Chondrocyte (in vitro differentiated cells): ENCODE results near the gene MMD. TPM values are rescaled to one million over a fixed set of nuclear protein-coding genes. Genes with fewer than 3 reads are reported as not detected.

ENCODE experiments used
- DNase-seq: peaks from one replicate; pipeline ENCODE4 v3.0.0; 2021; ENCODE audit warnings: mixed read lengths, low spot score
- H3K27ac Mint-ChIP-seq: one replicate; pipeline ENCODE4 v1.8.0; 2021; ENCODE audit warnings: mild to moderate bottlenecking, moderate library complexity, mixed read lengths; ENCODE audit not compliant: unreplicated experiment
- H3K27me3 Mint-ChIP-seq: 2 replicates; pipeline ENCODE4 v1.8.0; 2021; ENCODE audit warnings: low read depth, mixed read lengths
- H3K36me3 Mint-ChIP-seq: 2 replicates; pipeline ENCODE4 v1.8.0; 2021; ENCODE audit warnings: low read depth, mixed read lengths
- H3K4me1 Mint-ChIP-seq: 2 replicates; pipeline ENCODE4 v1.8.0; 2021; ENCODE audit warnings: low read depth, mild to moderate bottlenecking, mixed read lengths
- H3K4me3 Mint-ChIP-seq: one replicate; pipeline ENCODE4 v1.8.0; 2021; ENCODE audit warnings: mild to moderate bottlenecking, moderate library complexity, mixed read lengths; ENCODE audit not compliant: unreplicated experiment
- H3K9me3 Mint-ChIP-seq: 2 replicates; pipeline ENCODE4 v1.8.0; 2021; ENCODE audit warnings: low read depth, mixed read lengths
- total RNA-seq: library from RNA; stranded (reverse); gene quantifications from 3 replicates; pipeline ENCODE4 v1.2.1, GENCODE V29; 2021
- TF ChIP-seq, protein P1 (sequence below): fragments of 200-600 bp; sonication (generic); IDR thresholded peaks from 2 replicates; pipeline ENCODE4 v1.5.0; 2021; ENCODE audit warnings: antibody characterized with exemption, mild to moderate bottlenecking, moderate library complexity

The MMD gene
- total RNA-seq, 1 donor from 2014 or later: 8.2 TPM

DNA sequence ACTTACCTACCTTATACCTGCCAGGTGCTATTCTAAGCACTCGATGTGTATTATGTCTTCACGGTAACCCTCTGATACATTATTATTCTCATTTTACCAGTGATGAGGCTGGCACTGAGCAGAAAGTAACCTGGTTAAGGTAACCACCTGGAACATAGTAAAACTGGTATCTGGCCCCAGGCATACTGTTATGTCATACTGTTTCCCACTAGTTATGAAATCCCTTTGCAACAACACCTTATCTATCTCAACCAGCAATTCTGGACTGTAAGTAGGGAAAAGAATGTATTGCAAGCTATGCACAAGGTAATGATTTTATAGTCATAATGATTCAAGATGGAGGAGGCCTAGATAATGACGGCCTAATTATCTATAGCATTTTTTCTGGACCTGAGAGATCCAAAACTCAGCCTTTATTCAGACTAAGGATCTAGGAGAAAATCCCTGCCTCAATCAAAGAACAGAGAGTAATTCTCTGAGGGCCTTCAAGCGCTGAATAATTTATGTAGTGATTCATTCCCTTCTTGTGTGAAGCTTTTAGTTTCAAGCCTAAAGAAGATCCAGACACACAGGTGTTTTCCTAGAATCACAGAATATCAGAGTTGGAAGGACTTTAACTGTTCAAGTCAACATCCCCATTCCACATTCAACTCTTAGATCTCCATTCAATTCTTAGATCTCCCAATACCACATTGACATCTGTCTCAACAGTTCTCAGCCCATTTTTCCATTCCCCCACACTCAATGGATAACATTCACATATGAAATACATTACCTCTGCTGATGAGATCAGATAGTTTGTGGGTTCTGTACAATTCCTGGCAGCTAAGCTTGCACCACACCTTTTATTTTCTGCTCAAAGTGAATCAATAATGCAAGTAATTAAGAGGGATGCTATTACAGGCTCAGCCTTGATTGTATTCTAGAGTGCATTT lies 14.9 kb upstream of the MMD start:
- no peaks in the 10 kb centered on the region for H3K36me3 Mint-ChIP-seq
- TF ChIP-seq, protein P1, sequence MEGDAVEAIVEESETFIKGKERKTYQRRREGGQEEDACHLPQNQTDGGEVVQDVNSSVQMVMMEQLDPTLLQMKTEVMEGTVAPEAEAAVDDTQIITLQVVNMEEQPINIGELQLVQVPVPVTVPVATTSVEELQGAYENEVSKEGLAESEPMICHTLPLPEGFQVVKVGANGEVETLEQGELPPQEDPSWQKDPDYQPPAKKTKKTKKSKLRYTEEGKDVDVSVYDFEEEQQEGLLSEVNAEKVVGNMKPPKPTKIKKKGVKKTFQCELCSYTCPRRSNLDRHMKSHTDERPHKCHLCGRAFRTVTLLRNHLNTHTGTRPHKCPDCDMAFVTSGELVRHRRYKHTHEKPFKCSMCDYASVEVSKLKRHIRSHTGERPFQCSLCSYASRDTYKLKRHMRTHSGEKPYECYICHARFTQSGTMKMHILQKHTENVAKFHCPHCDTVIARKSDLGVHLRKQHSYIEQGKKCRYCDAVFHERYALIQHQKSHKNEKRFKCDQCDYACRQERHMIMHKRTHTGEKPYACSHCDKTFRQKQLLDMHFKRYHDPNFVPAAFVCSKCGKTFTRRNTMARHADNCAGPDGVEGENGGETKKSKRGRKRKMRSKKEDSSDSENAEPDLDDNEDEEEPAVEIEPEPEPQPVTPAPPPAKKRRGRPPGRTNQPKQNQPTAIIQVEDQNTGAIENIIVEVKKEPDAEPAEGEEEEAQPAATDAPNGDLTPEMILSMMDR: no peak
- H3K27me3 Mint-ChIP-seq: peaks cover 2% of the 10 kb centered on the region
- H3K9me3 Mint-ChIP-seq: no peaks in the 10 kb centered on the region
- no peak for DNase-seq
- no peak overlapping the region for H3K4me3 Mint-ChIP-seq
- H3K4me1 Mint-ChIP-seq: no peaks in the 10 kb centered on the region
- H3K27ac Mint-ChIP-seq: no peak overlapping the region

DNA sequence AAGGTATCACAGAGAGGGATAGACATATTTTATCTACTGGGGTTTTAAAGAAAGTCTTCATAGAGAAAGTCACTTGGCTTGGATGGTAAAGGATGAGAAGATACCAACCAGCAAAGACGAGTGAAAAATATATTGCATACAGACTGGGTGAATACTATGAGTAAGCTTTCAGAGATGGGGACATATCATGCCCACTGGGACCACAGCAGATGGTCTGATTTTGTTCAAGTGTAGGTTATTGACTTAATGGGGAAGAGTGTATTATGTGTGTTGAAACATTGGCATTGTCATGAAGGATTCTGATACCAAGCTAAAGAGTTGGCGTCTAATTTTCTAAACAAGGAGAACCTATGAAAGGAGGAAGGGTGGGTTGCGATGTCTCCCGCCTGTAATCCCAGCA lies 13.8 kb upstream of the MMD start:
- DNase-seq: no peak
- Mint-ChIP-seq H3K27ac (no peak overlapping the region), H3K4me1 (no peaks in the 10 kb centered on the region), H3K4me3 (no peak overlapping the region), H3K36me3 (no peaks in the 10 kb centered on the region), H3K27me3 (no peaks in the 10 kb centered on the region), H3K9me3 (no peaks in the 10 kb centered on the region)
- TF ChIP-seq, protein P1: no peak

DNA sequence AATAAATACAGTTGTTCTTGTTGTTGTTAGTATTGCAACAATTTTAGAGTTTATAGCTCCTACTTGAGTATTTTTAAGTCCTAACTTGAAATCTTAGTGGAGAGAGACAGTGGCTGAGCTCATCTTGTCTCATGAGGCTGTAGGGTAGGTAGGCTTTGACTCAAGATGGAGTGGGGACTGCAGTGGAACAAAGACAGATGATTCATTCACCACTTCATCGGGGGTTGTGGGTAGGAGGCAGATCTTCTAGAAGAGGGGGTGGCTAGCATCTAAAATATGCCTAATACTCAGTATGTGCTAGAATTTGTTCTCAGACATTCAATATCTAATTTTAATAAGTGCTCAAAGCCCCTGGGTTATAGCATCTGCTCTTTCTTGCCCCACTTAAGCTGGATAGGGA lies 13.1 kb upstream of the MMD start:
- no peaks in the 10 kb centered on the region for H3K9me3 Mint-ChIP-seq

DNA sequence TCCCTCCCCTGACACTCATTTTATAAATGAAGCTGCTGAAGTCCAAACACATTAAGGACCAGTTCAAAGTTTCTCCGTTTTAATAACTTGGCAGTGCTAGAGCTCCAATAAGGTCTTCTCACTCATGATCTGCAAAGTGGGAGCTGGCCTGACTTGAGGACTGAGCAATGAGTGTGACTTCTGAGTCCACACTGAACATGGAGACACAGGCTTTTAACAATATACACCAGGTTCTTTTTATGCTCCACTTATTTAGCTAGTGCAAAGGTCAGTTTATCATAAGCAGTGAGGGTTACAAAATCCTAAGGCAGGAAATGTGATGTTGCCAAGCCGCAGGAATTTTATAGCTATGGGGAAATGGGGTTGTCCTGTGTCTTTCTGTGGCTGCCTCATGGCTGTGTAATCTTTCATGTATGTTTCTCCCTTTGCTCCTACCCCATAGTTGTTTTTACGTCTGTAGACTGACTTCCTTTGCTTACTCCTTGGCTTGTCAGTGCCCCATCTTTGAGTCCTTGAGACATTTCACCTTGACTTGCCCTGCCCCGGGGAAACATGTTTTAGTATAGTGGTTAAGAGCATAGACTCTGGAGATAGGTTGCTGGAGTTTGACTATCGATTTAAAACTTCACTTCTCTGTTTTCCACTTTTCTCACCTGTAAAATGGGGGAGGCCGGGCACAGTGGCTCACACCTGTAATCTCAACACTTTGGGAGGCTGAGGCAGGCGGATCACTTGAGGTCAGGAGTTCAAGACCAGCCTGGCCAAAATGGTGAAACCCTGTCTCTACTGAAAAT lies 12.2 kb upstream of the MMD start:
- DNase-seq: no peak
- TF ChIP-seq, protein P1: no peak
- Mint-ChIP-seq H3K36me3 (no peaks in the 10 kb centered on the region), H3K4me3 (no peak overlapping the region), H3K9me3 (no peaks in the 10 kb centered on the region), H3K4me1 (no peaks in the 10 kb centered on the region), H3K27ac (no peak overlapping the region), H3K27me3 (no peaks in the 10 kb centered on the region)

More for the DNA sequence above, 13.1 kb upstream of the MMD start:
- H3K4me1 Mint-ChIP-seq: no peaks in the 10 kb centered on the region
- no peak for DNase-seq
- TF ChIP-seq, protein P1: no peak
- no peaks in the 10 kb centered on the region for H3K27me3 Mint-ChIP-seq
- no peaks in the 10 kb centered on the region for H3K36me3 Mint-ChIP-seq
- H3K4me3 Mint-ChIP-seq: no peak overlapping the region
- no peak overlapping the region for H3K27ac Mint-ChIP-seq

DNA sequence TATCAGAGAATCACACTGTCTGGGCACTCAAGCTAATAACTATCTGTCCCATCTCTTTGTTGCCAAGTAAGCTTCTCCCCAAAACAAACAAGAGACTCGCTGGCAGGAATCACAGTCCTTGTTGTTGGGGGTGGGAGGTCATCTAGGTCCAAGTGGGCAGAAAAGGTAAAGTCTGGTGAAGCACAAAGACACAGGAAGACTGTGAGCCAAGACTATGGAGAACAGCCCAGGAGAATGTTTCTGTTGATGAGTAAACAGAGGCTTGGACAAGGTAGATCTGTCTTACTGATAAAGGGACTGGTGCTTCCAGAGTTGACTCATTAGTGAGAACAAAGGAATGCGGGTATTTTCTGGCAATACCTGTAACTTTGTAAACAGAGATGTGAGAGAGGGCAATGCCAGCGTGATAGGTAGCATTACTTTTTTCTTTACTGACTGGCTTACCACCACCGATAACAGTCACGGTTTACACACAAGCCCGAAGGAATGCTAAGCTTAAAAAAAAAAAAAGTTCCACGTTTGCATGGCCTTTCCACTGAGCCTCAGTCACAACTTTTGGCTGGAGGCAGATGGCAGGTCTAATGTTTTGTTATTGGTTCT lies 11.5 kb upstream of the MMD start:
- peaks cover 1% of the 10 kb centered on the region for H3K27me3 Mint-ChIP-seq
- no peaks in the 10 kb centered on the region for H3K4me1 Mint-ChIP-seq
- no peaks in the 10 kb centered on the region for H3K9me3 Mint-ChIP-seq
- H3K27ac Mint-ChIP-seq: no peak overlapping the region
- TF ChIP-seq, protein P1: no peak
- H3K4me3 Mint-ChIP-seq: no peak overlapping the region
- H3K36me3 Mint-ChIP-seq: no peaks in the 10 kb centered on the region
- no peak for DNase-seq
